Measurements from ENCODE around the gene HINFP. TPM values are rescaled to one million over a fixed set of nuclear protein-coding genes. Genes with fewer than 3 reads are reported as not detected.
A peak's percentile ranks its signal among the peaks of the same experiment; 100 is the strongest.

Gene HINFP
- total and polyA plus RNA-seq, 9 of the 15 experiments (the other 6 are each of a cell fraction or from before 2014, with no cell fraction given), result 13.8 to 34.1 (median 22.5) TPM

DNA sequence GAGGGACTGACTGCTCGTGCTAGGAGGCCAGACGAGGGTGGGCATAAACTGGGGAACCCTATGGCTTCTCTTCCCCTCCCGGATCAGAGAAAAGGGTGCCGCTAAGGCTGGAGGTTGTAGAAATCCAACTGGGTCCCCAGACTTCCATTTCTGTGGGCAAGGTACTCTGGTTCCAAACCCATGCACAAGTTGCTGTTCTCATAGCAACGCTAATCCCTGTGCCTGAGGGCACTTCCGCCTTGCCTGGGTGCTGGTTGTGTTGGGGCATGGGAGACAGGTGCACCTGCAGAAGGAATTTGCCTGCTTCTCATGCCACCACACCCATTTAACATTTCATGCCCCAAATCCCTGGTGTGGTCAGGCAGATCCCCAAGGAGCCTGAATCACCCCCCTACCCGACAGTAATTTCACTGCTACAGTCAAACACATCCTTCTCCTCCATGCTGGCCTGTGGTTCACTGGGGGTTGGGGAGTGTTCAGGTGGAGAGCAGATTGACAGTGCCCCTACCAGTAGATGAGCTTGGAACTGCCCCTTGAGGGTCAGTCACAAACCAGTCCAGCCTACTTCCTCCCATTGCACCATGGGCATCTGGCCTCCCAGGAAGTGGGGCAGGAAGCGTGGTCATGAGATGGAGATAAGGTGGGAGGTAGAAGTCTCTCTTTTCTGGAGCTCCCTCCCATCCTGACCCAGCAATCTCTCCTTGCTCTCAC is 13.1 kb upstream of the HINFP start (continued):
- TF ChIP-seq MAFG (tag; conservative IDR thresholded peaks at IDR 0.05) (no peak), ZBED1 (IDR thresholded peaks at IDR 0.05) (0 out of 2 replicates have a peak, but pooled peaks have one; percentile 30), FOS (IDR thresholded peaks at IDR 0.05; ENCODE audit: extremely low read depth, insufficient read length) (peak; percentile 41), SRF (CRISPR knock-in tag; IDR thresholded peaks at IDR 0.05) (peak in 1 of 2 experiments; percentile 74; a peak in 1 of 4 replicates), HDAC3 (IDR thresholded peaks at IDR 0.05; ENCODE audit: borderline replicate concordance, partially characterized antibody) (peak; percentile 54), CBX1 (IDR thresholded peaks at IDR 0.05; ENCODE audit: low read depth) (no peak), KDM5B (IDR thresholded peaks at IDR 0.05; ENCODE audit: insufficient replicate concordance, low read depth, low read length) (peak; percentile 3), SIN3A (IDR thresholded peaks at IDR 0.05; ENCODE audit: borderline replicate concordance in 2 of 2, control insufficient read depth in 1 of 2, low read depth in 2 of 2, low read length in 2 of 2) (peak; percentile 15 to 81; a peak in 2 of 4 replicates), SREBF2 (CRISPR knock-in tag; IDR thresholded peaks at IDR 0.05) (no peak), FUS (optimal IDR thresholded peaks at IDR 0.05; ENCODE audit: low read depth, low read length) (no peak), TRIM24 (IDR thresholded peaks at IDR 0.05) (0 out of 4 replicates have a peak, but pooled peaks of 1 of the 2 experiments have one; percentile 11), SIN3B (IDR thresholded peaks at IDR 0.05; ENCODE audit: low read depth) (no peak), HMG20A (CRISPR knock-in tag; conservative IDR thresholded peaks at IDR 0.05) (no peak)
- TF ChIP-seq, protein P1, sequence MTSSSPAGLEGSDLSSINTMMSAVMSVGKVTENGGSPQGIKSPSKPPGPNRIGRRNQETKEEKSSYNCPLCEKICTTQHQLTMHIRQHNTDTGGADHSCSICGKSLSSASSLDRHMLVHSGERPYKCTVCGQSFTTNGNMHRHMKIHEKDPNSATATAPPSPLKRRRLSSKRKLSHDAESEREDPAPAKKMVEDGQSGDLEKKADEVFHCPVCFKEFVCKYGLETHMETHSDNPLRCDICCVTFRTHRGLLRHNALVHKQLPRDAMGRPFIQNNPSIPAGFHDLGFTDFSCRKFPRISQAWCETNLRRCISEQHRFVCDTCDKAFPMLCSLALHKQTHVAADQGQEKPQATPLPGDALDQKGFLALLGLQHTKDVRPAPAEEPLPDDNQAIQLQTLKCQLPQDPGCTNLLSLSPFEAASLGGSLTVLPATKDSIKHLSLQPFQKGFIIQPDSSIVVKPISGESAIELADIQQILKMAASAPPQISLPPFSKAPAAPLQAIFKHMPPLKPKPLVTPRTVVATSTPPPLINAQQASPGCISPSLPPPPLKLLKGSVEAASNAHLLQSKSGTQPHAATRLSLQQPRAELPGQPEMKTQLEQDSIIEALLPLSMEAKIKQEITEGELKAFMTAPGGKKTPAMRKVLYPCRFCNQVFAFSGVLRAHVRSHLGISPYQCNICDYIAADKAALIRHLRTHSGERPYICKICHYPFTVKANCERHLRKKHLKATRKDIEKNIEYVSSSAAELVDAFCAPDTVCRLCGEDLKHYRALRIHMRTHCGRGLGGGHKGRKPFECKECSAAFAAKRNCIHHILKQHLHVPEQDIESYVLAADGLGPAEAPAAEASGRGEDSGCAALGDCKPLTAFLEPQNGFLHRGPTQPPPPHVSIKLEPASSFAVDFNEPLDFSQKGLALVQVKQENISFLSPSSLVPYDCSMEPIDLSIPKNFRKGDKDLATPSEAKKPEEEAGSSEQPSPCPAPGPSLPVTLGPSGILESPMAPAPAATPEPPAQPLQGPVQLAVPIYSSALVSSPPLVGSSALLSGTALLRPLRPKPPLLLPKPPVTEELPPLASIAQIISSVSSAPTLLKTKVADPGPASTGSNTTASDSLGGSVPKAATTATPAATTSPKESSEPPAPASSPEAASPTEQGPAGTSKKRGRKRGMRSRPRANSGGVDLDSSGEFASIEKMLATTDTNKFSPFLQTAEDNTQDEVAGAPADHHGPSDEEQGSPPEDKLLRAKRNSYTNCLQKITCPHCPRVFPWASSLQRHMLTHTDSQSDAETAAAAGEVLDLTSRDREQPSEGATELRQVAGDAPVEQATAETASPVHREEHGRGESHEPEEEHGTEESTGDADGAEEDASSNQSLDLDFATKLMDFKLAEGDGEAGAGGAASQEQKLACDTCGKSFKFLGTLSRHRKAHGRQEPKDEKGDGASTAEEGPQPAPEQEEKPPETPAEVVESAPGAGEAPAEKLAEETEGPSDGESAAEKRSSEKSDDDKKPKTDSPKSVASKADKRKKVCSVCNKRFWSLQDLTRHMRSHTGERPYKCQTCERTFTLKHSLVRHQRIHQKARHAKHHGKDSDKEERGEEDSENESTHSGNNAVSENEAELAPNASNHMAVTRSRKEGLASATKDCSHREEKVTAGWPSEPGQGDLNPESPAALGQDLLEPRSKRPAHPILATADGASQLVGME (CRISPR knock-in tag; IDR thresholded peaks at IDR 0.05), result 0 out of 2 replicates have a peak, but pooled peaks have one; percentile 44
- TF ChIP-seq, protein P2, sequence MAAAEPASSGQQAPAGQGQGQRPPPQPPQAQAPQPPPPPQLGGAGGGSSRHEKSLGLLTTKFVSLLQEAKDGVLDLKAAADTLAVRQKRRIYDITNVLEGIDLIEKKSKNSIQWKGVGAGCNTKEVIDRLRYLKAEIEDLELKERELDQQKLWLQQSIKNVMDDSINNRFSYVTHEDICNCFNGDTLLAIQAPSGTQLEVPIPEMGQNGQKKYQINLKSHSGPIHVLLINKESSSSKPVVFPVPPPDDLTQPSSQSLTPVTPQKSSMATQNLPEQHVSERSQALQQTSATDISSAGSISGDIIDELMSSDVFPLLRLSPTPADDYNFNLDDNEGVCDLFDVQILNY (CRISPR knock-in tag; IDR thresholded peaks at IDR 0.05), result peak; percentile 62; the same call in 1 of the 2 replicates
